ENCODE measurements around the gene MAP3K4.

The MAP3K4 gene

DNA sequence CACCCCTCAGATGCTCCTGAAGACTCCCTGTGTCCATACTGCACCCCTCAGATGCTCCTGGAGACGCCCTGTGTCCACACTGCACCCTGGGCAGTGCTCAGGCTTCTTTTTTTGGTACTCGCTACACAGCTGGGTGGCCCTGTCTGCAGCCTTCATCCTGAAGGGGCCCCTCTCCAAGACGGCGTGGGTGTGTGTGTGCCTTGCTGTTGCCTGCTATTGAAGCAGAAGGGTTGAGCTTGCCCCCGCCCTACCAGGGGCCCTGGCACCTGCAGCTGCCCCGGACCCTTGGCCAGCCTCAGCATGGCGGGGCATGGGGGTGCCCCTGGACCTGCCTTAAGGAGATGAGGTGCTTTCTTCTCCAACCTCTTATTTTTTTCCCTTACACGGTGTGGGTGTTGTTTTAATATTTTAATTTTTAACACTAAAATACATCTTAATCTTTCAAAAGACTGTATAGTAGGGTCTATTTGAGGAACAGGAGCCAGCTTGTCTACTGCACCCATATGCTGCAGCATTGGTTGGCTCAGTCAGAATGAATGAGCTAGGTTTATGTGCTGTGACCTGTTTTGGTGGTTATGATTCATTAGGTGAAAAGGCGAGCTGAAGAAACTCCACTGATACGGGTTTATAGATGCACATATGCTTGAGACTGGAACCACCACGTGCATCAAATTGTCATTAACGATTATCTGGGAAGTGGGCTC, 146.4 kb downstream of the MAP3K4 start:
- TF ChIP-seq, protein P1, sequence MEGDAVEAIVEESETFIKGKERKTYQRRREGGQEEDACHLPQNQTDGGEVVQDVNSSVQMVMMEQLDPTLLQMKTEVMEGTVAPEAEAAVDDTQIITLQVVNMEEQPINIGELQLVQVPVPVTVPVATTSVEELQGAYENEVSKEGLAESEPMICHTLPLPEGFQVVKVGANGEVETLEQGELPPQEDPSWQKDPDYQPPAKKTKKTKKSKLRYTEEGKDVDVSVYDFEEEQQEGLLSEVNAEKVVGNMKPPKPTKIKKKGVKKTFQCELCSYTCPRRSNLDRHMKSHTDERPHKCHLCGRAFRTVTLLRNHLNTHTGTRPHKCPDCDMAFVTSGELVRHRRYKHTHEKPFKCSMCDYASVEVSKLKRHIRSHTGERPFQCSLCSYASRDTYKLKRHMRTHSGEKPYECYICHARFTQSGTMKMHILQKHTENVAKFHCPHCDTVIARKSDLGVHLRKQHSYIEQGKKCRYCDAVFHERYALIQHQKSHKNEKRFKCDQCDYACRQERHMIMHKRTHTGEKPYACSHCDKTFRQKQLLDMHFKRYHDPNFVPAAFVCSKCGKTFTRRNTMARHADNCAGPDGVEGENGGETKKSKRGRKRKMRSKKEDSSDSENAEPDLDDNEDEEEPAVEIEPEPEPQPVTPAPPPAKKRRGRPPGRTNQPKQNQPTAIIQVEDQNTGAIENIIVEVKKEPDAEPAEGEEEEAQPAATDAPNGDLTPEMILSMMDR (IDR thresholded peaks at IDR 0.05; ENCODE audit: low read depth, low read length, missing control alignments), result no peak
- no peak overlapping the region for H3K4me3 ChIP-seq (replicated peaks; ENCODE audit: low read depth, low read length)
- DNase-seq (ENCODE audit: extremely low read depth, low read depth), result no peak

GRCh38 chr6:161138543-161139303, 147.2 kb downstream of the MAP3K4 start:
- TF ChIP-seq, protein P1 (IDR thresholded peaks at IDR 0.05; ENCODE audit: low read depth, low read length, missing control alignments), result no peak
- DNase-seq (ENCODE audit: extremely low read depth, low read depth), result no peak
- no peak overlapping the region for H3K4me3 ChIP-seq (replicated peaks; ENCODE audit: low read depth, low read length)

DNA sequence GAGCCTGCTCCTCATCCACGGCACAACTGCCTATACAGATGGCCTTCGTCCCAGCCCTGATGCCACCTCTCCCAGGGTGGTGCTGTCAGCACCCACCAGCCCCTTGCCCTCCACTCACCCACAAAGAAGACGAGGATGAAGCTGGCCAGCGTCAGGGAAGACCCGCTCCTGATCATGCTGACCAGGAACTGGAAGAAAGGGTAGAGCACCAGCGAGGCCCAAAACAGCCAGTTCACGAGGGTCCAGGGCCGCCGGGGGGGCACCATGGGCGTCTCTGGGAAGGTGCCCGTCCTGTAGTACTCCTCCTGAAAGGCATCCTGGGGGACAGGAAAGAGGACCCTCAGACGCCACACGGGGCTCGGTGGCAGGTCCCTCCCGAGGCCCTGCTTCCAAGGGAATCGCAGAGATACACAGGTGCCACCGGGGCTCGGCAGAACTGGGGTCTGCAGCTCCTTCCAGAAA, 147.8 kb downstream of the MAP3K4 start:
- DNase-seq (ENCODE audit: extremely low read depth, low read depth), result no peak
- TF ChIP-seq, protein P1 (IDR thresholded peaks at IDR 0.05; ENCODE audit: low read depth, low read length, missing control alignments), result no peak
- no peak overlapping the region for H3K4me3 ChIP-seq (replicated peaks; ENCODE audit: low read depth, low read length)

- TF ChIP-seq, protein P1 (IDR thresholded peaks at IDR 0.05; ENCODE audit: low read depth, low read length, missing control alignments), result no peak
- no peak for DNase-seq (ENCODE audit: extremely low read depth, low read depth)
- H3K4me3 ChIP-seq (replicated peaks; ENCODE audit: low read depth, low read length), result no peak overlapping the region
Measured at GRCh38 chr6:161139766-161140553, 148.4 kb downstream of the MAP3K4 start.

- no peak for DNase-seq (ENCODE audit: extremely low read depth, low read depth)
- H3K4me3 ChIP-seq (replicated peaks; ENCODE audit: low read depth, low read length), result no peak overlapping the region
- TF ChIP-seq, protein P1 (IDR thresholded peaks at IDR 0.05; ENCODE audit: low read depth, low read length, missing control alignments), result no peak
Measured at GRCh38 chr6:161140554-161140875, 148.9 kb downstream of the MAP3K4 start.

DNA sequence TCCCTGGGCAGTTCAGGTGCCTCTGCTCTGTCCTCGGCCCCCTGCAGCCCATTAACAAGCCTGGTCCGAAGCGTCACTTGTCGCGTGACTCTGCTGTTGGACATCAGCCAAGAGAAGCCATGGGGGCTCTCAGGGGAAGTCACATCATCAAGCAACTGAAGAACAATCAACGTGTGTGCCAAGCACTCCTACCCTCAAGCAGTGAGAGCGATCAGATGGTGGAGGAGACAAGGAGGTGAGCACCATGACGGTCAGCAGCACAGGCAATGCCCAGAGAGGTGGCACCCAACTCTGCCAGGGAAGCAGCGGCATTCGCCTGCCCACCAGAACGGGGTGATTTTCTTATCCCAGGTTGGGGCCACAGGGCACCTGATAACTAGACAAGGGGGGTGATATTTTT, 149.6 kb downstream of the MAP3K4 start:
- TF ChIP-seq, protein P1 (IDR thresholded peaks at IDR 0.05; ENCODE audit: low read depth, low read length, missing control alignments), result no peak
- no peak for DNase-seq (ENCODE audit: extremely low read depth, low read depth)
- H3K4me3 ChIP-seq (replicated peaks; ENCODE audit: low read depth, low read length), result no peak overlapping the region

Data from HFF-Myc (cell line).